NB4 (cell line): Measurements from ENCODE around the gene UNK.

Experiments
- CTCF ChIP-seq: IDR thresholded peaks from one replicate; pipeline ENCODE4 v1.5.1; 2012; ENCODE audit warnings: low read depth, low read length
- MAX ChIP-seq: IDR thresholded peaks from 2 replicates; pipeline ENCODE4 v1.6.1; 2011; ENCODE audit warnings: low read depth, low read length
- POLR2A ChIP-seq: IDR thresholded peaks from 2 replicates; pipeline ENCODE4 v1.6.1; 2011; ENCODE audit warnings: mild to moderate bottlenecking; ENCODE audit not compliant: insufficient read length; ENCODE audit errors: extremely low read depth

GRCh38 chr17:75756451-75757085 is 28.0 kb upstream of the UNK start:
- TF ChIP-seq CTCF = no peak
- TF ChIP-seq POLR2A = no peak
- TF ChIP-seq MAX = no peak
